NCI-H524 (cell line): ENCODE data around the gene FMN2.
"Not testable (repeated sequence)": the region's sequence is repeated elsewhere in the genome, so short reads cannot be mapped to it uniquely, and the experiment has no call there.

Source experiments
- DNase-seq, 2 experiments: peaks; one replicate each; lab custom pipeline; 2025; lab: John Stamatoyannopoulos, UW

FMN2 gene

DNA sequence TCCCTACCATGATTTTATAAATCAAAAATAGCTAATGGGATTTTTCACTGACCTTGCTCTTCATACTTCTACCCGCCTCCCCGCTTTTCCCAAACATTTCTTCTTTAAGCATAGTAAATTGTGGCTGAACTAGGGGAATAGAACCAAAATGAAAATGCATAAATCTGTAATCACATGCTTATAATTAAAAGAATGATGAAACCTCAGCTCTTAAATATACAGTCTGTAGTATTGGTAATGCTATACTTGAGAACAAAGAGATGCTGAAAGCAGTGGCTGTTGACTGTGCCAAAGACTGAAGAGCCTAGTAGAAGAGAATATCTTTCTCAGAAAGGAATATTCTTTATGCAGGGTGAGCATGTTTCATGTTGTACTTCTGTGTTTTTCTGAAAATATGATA lies 271.1 kb downstream of the FMN2 start:
- no peak for DNase-seq

DNA sequence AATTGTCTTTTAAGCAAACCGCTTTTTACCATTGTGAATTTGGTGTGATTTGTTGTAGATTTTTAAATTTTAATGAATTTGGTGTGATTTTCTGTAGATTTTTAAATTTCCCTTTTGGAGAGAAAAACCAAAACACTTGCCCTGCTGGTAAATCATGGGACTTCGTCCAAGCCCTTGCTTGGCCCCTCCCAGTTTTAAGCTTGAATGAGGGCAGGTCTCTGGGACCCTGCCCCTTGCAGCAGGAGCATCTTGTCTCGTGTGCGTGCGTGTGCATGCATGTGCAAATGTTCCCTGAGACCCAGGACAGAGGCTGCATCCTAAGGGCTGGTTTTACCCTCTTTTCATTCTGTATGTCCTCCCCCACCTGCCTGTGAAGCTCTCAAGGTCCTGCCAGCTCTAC lies 271.6 kb downstream of the FMN2 start:
- DNase-seq, result no peak

DNA sequence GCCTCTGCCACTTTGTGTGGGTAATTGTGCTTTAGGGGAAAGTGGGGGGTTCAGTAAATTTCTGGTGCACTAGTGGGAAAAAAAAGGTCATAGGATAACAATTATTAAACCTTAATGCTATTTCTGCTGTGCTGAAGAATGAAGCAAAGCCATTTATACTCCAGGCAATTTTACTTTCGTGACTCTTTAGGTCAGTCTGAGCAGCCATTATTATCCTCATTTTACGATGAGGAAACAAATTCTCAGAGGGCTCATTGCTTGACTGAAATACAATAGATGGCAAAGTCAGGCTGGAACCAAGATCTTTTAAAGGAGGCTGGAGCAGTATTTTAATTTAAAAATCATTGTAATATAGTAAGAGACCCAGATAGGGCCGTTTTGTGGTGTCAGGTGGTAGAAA lies 272.2 kb downstream of the FMN2 start:
- no peak for DNase-seq

DNA sequence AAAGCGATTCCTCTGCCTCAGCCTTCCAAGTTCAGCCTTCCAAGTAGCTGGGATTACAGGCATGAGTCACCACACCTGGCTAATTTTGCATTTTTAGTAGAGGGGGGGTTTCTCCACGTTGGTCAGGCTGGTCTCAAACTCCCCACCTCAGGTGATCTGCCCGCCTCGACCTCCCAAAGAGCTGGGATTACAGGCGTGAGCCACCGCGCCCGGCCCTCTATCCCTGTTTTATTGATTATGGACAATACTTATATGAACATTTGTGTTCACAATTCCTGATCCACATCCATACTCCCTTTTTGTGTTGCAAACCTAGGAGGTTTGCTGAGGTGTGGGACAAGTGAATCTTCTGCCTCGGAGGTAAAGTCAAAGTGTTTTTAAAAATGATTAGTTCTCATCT lies 275.0 kb downstream of the FMN2 start:
- no peak for DNase-seq

DNA sequence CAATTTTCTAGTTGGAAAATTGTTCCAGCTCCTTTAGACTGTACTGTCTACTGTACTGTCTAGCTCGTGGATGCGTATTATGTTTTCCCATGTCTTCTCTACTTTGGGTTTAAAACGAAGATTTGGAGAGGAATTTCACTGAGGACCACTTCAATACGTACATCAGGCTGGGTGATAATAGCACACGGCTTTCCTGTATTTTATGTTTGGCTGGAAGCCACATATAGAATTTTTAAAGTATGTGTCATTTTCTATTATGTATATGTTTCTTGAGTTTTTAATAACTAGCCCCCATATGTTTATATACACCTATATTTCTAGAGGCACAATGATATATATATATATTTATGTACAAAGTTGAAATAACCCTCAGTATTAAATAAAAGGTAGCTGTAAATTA lies 293.9 kb downstream of the FMN2 start:
- DNase-seq, result no peak

DNA sequence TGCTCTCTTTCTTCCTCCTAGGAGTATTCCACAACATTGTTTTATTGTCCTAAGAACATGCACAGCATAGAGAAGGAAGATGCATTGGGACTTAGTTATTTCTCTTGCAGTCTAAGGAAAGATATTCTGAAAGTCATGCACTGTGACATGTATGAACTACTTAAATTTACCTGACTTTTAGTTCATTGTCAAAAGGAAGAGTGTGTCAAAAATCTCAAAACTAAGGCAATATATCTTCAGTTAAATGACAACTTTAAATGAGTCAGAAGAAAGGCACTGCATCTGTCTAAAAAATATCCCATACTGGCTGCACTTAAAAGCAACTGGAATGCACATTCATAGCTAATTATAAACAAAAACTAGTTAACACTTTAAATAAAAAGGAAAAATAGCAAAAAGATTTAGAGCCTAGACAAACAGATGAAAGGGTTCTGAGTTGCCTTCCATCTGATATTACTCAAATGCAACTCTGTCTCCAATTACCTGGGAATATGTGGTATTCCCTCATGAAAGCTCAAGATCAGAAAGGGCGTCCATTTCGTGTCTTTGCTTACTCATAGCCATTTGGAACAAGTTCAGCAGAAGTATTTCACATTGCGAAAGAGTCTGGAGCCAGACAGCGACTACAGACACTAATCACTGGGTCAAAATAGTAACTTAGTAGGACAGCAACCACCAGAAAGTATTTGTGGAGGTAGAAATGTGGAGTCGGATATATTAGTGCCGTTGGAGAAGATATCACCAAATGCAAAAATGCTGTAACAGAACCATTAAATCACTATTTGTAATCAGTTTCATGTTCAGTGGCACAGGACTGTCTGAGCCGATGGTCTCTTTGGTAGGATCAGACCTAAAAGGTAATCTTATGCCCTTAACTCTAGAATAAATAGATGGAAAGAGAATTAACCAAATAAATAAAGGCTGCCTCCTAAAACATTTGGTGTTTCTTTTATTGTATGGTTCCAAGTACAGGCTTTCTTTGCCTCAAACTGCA lies 294.6 kb downstream of the FMN2 start:
- DNase-seq, result no peak

DNA sequence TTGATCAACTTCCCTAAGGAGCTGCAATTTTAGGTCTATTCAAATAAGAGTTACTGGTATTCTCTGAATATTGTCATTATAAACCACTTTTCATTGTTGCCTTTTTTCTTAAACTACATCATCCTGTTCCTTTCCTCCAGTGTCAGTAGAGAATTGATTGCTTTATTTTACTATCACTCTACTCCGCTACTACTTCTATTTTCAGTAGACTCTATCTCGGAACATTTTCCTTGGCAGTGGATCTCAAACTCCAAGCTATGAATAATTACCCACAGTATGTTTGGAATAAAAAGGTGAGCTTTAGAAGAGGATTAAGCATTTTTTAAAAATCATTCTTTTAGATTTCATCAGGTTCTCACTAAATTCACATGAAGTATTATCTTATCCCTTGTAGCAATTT lies 295.4 kb downstream of the FMN2 start:
- no peak for DNase-seq

DNA sequence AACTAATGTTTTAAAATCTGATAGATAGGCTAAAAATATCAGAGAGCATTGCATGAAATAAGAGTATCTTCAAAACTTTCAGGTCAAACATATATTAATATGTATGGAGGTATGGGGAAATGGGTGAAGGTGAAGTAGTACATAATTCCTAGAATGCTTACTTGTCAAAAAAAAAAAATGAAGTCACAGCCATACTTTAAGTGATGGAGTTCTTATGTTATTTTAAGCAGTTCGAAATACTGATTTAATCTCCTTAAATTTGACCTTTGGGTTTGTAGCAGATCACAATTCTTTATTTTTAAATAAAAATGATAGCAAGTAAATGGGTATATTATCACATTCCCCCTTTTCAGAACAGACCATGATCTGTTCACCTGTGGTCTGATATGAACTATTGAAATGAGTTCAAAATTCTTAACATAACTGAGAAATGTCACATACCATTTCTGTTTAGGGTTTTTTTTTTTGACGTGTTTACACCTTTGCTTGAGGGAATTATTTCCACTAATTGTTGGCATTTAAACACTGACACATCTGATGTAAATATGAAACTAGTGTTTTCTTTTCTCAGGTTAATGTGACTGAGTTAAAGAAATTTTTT lies 300.1 kb downstream of the FMN2 start:
- DNase-seq, result no peak

DNA sequence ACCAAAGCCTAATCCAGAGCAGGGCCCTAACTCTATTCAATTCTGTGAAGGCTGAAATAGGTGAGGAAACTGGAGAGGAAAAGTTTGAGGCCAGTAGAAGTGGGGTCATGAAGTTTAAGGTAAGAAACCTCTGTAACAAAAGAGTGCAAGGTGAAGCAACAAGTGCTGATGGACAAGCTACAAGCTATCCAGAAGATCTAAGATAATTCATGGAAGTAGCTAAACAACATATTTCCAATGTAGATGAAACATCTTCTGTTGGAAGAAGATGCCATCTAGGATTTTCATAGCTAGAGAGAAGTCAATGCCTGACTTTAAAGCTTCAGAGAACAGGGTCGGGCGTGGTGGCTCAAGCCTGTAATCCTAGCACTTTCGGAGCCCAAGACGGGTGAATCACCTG lies 302.7 kb downstream of the FMN2 start:
- no peak for DNase-seq

DNA sequence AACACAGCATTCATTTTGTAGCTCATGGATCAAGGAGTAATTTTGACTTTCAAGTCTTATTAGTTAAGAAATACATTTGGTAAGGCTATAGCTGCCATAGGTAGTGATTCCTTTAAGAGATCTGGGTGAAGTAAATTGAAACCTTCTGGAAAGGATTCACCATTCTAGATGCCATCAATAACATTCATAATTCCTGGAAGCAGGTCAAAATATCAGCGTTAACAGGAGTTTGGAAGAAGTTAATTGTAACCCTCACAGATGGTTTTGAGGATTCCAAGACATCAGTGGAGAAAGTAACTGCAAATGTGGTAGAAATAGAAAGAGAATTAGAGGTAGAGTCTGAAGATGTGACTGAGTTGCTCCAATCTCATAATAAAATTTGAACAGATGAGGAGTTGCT lies 303.7 kb downstream of the FMN2 start:
- DNase-seq, result no peak

DNA sequence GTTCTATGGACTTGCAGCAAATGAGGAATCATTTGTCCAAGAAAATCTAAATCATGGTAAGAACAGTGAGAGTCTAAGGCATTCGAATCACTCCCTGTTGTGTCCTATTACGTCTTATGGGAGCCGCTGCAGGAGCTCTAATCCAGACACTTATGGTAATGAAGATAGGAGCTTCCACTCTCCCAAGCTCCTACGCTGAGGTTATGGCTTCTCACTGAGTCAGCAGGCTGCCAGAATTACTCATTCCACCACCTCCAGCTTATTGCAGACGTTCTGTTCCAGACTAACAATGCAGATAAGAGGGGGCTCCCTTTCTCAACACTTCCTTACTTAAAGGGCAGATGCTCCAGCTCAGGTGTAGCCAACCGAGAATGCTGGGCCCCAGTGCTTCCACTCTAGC lies 307.7 kb downstream of the FMN2 start:
- no peak for DNase-seq

DNA sequence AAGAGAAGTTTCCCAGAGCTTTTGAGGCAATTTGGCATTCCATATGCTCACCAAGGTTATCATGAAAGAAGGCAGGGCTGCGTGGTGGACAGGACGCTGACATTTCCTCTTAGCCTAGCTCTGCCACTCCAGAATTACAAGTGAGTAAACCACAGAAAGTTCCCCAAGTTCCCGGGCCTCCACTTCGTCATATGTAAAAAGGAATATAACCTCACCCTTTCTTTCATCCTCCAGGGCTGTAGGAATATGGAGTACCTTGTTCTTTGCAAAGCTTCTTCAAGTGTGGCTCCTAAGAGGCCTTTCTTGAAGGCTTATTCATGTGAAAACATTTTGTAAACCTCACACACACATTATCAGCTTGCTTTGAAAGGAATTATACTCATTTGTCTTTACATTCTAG lies 310.0 kb downstream of the FMN2 start:
- DNase-seq, result no peak

DNA sequence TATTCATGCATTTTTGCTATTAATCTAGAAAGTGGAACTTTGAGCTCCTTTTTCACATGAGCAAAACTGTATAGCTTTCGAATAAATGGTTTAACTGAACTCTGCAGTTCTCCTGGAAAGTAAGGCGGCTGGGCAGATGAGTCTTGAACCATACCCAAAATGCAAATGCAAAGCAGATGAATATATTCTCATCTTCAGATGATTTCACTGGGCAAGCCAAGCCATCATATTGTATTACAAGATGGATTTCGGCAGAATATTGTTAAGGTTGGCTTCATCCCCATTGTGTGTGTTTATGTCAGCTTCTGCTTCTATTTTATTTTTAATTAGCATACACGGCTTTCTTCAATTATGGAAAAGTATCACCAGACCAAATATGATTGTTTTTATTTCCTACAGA lies 310.6 kb downstream of the FMN2 start:
- DNase-seq, result no peak

DNA sequence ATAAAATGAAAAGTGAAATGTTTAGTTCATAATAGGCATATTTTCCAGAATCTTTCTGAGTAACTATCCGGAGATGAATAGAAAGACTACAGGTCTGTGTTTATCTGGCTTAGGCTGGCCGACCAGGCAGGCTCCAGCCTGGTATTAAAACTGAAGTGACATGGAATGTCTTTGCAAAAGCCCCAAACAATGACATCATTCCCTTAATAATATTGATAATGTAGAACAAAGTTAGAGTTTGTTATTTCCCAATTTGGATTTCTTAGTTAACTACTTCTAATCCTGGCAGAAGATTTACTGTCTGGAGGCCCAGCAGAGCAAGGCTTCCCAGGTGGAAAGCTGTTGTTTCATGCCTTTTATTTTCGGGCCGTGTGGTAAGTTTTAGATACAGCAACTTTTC lies 312.6 kb downstream of the FMN2 start:
- DNase-seq, result no peak

DNA sequence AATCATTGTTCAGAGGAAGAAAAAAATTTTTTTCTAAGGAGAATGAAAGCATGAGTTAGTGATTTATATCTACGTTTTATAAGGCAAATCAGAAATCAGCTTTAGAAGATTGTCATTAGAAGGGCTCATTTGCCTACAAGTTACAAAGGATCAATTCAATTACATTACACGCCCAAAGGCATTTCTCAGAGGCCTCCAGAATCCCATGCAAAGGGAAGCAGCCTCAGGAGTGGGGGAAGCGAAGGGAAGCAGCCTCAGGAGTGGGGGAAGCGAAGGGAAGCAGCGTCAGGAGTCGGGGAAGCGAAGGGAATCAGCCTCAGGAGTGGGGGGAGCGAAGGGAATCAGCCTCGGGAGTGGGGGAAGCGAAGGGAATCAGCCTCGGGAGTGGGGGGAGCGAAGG lies 314.1 kb downstream of the FMN2 start:
- DNase-seq, result no peak

DNA sequence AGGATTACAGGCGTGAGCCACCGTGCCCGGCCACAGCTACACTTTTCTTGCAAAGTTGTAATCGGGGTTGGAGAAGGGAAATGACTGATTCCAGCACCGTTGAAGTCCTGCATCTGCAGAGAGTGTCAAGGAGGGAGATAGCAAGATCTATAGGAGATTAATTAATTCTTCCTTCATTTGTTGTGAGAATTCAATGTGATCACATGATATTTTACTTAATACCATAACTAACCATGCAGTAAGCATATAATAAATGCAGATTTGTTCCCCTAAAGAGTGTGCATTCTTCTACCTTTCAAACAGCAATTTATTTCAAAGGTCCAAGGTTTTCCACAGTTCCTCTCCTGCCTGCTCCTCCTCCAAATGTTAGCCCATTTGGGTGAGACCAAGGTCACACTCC lies 315.7 kb downstream of the FMN2 start:
- no peak for DNase-seq

DNA sequence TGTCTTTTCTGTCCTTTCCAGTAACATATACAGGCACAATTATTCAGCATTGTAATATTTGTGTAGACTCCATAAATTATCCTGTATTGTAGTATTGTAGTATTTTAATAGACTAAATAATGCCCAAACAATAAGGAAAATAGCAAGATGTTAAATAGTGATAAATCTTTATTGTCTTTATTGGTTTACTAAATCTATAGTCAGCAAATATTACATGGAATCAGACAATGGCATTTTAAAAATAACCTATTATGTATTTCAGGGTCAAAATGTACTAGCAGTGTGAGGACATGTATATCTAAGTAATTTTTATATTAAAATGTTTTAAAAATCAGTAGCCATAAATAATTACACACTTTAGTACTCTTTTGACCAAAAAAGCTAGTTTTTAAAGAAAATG lies 317.9 kb downstream of the FMN2 start:
- DNase-seq, result no peak

DNA sequence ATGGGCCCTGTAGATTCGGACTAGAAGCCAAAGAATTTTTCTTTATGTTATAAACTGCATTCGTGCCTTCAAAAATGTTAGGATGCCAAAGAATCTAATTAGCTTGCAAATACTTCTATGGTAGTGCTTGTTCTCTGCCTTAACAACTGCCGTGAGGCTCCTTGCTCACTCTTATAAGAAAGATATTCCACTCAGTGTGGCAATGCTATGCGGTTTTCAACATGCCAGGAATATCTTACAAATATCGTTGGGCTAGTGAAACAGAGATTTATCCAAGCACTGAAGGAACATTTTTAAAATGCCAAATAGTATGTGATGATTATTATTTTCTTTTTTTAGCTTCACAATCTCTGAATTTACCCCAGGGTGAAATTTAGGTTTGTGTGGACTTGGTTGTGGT lies 322.0 kb downstream of the FMN2 start:
- no peak for DNase-seq

DNA sequence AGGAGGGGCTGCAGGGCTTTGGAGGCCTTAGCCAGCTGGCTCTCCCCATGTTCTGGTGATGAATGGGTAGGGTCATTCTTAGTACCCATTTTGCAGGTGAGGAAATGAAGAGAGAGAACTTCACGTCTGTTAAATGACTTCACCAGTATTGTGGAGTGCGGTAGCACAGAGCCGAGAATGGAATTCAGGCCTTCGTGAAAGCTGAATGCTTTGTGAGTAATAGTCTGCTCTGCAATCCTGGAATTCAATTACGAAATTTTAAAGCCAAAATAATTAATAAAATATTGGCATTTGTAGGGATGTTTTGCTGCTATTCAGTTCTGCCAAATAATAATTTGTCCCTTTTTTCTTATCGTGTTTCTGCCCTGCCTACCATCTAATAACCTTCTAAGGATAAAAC lies 322.6 kb downstream of the FMN2 start:
- no peak for DNase-seq

DNA sequence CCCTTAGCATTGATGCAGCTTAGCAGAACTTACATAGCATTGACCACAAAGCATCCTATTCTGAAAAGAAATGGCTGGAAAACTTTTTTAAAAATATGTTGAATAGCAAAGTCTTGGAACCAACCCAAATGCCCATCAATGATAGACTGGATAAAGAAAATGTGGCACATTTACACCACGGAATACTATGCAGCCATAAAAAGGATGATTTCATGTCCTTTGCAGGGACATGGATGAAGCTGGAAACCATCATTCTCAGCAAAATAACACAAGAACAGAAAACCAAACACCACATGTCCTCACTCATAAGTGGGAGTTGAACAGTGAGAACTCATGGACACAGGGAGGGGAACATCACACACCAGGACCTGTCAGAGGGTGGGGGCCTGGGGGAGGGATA lies 323.3 kb downstream of the FMN2 start:
- DNase-seq, result not testable (repeated sequence)

DNA sequence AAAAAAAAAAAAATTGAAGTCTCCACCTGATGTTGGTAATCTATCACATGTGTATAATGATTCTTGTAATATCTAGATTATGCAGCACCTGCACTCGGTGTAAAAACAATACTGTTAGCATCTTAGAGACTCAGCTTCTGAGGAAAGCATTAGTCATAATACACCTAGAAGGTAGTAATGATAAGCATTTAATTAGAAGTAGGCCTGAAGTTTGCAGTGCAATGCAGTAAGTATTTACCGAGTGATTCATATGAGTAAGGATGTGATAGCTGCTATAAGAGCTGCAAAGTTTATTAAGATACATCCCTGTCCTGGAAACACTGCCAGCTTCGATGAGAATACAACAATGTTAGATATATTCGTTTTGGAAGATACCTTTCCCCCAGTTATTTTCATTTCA lies 323.8 kb downstream of the FMN2 start:
- DNase-seq, result no peak

DNA sequence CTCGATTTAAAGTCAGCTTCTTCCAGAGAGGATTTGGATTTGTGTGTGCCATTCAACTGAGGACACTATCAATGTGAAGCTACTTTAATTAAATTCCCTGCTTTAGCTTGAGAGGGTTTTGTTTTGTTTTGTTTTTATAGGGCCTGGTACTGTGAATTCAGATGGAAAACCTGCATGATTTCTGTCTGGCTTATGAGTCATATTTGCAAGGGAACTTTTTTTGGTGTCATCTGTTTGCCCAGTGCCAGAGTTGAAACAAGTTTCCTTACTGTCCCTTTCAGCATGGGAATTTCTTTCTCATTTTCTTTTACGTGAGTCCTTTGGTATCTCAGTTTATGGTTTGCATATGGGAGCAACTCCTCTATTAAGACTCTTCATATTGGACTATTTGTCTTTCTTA lies 325.6 kb downstream of the FMN2 start:
- DNase-seq, result no peak

DNA sequence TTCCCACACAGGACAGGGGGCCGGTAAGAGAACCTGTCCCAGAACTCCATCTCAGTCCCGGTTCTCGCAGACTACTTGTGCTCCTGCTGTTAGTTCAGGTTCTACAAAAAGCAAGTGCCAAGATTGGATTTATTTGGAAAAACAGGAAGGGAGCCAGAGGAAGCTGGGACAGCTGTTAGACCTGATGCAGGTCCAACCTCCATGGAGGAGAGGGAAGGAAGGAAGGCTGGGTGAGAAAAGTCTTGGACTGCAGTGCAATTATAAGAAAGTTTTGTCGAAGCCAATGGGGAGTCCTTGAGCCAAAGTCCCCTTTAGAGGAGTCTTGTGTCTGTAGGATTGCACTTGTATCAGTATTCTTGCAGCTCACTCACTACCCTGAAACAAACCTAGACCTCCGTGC lies 329.1 kb downstream of the FMN2 start:
- DNase-seq, result no peak
